AG04449 (cell line): Measurements from ENCODE around the gene DDOST.

Source experiments
- CTCF ChIA-PET: fragments of 350-600 bp; formaldehyde crosslinking; extraction: SDS; loops from one replicate; lab custom pipeline; 2021; ENCODE audit warnings: antibody characterized with exemption; lab: Yijun Ruan, JAX
- POLR2A ChIA-PET: fragments of 400-600, 350-600 bp; formaldehyde crosslinking; extraction: SDS; loops from one replicate; lab custom pipeline; 2020; ENCODE audit warnings: antibody characterized with exemption, inconsistent platforms; lab: Yijun Ruan, JAX
- DNase-seq: peaks from one replicate; pipeline ENCODE4 v3.0.0-alpha.2; 2010; ENCODE audit warnings: low read depth, low spot score
- H3K4me3 ChIP-seq: 2 replicates; pipeline ENCODE4 v1.5.1; 2011; ENCODE audit warnings: low read depth, mild to moderate bottlenecking, control low read depth, low read length
- CTCF ChIP-seq: IDR thresholded peaks from one replicate; pipeline ENCODE4 v1.5.1; 2011; ENCODE audit warnings: mild to moderate bottlenecking, moderate library complexity, low read length, control low read depth, inconsistent platforms; ENCODE audit not compliant: insufficient read depth; ENCODE audit errors: missing control alignments

The DDOST gene

GRCh38 chr1:20686883-20687725 is 25.9 kb upstream of the DDOST start:
- POLR2A ChIA-PET = no interaction called here
- DNase-seq = no peak
- no peak for TF ChIP-seq CTCF
- CTCF ChIA-PET = interaction anchor here (0.8 to 1.4 kb wide), 3 partner anchors 9 to 112 kb away, joined by 3 to 4 read pairs (median 3); no protein-coding TSS in a partner anchor
- no peak overlapping the region for H3K4me3 ChIP-seq

GRCh38 chr1:20685741-20686140 is 24.6 kb upstream of the DDOST start:
- H3K4me3 ChIP-seq = no peak overlapping the region
- DNase-seq = no peak
- no peak for TF ChIP-seq CTCF
- CTCF ChIA-PET = interaction anchor here (3.0 kb wide), 1 partner anchor 11 kb away, joined by 16 read pairs; no protein-coding TSS in a partner anchor
- POLR2A ChIA-PET = no interaction called here

- TF ChIP-seq CTCF = no peak
- POLR2A ChIA-PET = no interaction called here
- H3K4me3 ChIP-seq = no peak overlapping the region
- CTCF ChIA-PET = interaction anchor here (1.8 to 3.0 kb wide), 2 partner anchors 10 to 12 kb away, joined by 5 to 16 read pairs; no protein-coding TSS in a partner anchor
- no peak for DNase-seq
These were observed 24.0 kb upstream of the DDOST start for GRCh38 chr1:20685099-20685662.

GRCh38 chr1:20684651-20685050 is 23.5 kb upstream of the DDOST start:
- H3K4me3 ChIP-seq = no peak overlapping the region
- no peak for DNase-seq
- CTCF ChIA-PET = interaction anchor here (1.8 to 3.0 kb wide), 2 partner anchors 11 to 12 kb away, joined by 5 to 16 read pairs; no protein-coding TSS in a partner anchor
- POLR2A ChIA-PET = no interaction called here
- no peak for TF ChIP-seq CTCF

GRCh38 chr1:20684050-20684620 is 23.0 kb upstream of the DDOST start:
- DNase-seq = no peak
- ChIA-PET CTCF (interaction anchor here (1.8 to 3.0 kb wide), 2 partner anchors 11 to 13 kb away, joined by 5 to 16 read pairs; no protein-coding TSS in a partner anchor), POLR2A (no interaction called here)
- TF ChIP-seq CTCF = no peak
- no peak overlapping the region for H3K4me3 ChIP-seq
